ENCODE measurements around the gene SH2D4B.

The SH2D4B gene

GRCh38 chr10:80609331-80609730 is 71.6 kb downstream of the SH2D4B start:
- H3K4me3 ChIP-seq (replicated peaks; ENCODE audit: low read depth, low read length): no peak overlapping the region
- no peak for TF ChIP-seq CTCF (IDR thresholded peaks at IDR 0.05; ENCODE audit: low read length, missing control alignments)
- peak; percentile 1 for DNase-seq (ENCODE audit: low read depth)

- TF ChIP-seq CTCF (IDR thresholded peaks at IDR 0.05; ENCODE audit: low read length, missing control alignments): no peak
- no peak overlapping the region for H3K4me3 ChIP-seq (replicated peaks; ENCODE audit: low read depth, low read length)
- no peak for DNase-seq (ENCODE audit: low read depth)
These were observed 73.9 kb downstream of the SH2D4B start for GRCh38 chr10:80611481-80612185.

GRCh38 chr10:80612261-80612660 is 74.6 kb downstream of the SH2D4B start:
- no peak overlapping the region for H3K4me3 ChIP-seq (replicated peaks; ENCODE audit: low read depth, low read length)
- DNase-seq (ENCODE audit: low read depth): no peak
- no peak for TF ChIP-seq CTCF (IDR thresholded peaks at IDR 0.05; ENCODE audit: low read length, missing control alignments)

DNA sequence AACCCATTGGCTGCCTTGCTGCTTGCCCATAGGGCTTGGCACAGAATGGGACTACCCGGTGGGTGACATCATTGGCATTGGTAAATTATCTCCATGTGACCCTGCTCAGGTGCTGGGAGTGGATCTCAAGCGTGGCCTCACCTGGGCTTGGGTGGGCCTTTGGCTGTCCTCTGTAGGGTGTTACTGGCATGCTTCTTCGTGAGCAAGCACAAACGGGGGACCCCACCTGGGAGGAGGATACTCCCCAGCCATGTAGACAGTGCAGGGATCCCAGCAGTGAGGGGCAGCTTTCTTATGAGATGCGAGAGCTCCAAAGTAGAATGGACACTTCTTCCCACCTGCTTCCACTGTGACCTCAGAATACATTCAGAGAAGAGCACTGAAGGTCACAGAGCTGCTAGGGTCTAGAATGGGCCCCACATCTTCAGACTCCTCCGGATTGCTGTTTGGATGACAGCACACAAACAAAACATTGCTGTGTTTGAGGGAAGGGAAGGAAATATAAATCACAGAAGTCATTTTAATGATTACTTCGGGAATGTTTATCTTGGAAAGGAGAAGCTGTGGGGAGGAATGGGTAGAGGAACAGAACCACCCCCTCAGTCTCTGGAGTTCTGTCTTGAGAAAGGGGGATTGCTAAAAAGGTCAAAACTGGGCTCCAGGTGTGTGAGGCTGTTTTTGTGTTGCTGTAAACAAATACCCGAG is 75.9 kb downstream of the SH2D4B start:
- H3K4me3 ChIP-seq (replicated peaks; ENCODE audit: low read depth, low read length): no peak overlapping the region
- TF ChIP-seq CTCF (IDR thresholded peaks at IDR 0.05; ENCODE audit: low read length, missing control alignments): no peak
- no peak for DNase-seq (ENCODE audit: low read depth)

DNA sequence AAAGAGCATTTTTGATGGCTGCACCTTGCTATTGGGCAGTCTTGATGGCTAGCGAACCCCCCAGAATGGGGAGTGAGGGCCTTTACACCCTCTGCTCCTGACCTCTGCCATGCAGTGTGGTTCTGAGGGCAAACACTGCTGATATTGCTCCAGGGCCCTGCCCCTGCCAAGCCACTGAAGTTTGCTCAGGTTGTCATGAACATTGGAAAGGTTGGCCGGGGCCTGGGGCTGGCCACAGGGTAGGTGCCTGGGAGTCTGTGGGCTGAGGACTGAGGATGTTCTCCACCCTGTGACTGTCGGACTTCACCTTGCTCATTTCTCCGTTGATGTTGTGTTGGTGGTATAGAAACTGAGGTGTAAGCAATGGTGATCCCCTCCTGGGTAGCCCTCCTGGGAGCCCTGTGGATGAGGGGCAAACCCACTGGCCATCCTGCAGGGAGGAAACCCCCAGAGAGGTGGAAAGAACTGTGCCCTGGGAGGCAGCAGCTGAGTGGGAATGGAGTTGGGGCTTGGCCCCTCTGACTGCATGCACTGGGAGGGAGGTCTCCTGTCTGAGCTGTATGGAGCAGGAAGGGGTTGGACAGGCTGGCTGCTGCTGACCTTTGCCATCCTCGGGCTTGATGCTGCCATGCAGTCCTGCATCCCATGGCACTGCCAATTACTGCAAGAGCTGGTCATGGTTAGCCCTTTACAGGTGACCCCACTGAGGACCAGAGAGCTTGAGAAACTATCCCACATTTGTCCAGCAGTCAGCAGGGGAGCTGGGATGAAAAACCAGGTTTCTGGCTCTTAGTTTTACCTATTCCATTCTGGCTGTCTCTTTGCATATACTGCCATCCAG is 77.1 kb downstream of the SH2D4B start:
- TF ChIP-seq CTCF (IDR thresholded peaks at IDR 0.05; ENCODE audit: low read length, missing control alignments): no peak
- DNase-seq (ENCODE audit: low read depth): no peak
- H3K4me3 ChIP-seq (replicated peaks; ENCODE audit: low read depth, low read length): no peak overlapping the region

GRCh38 chr10:80617807-80618206 is 80.1 kb downstream of the SH2D4B start:
- DNase-seq (ENCODE audit: low read depth): no peak
- no peak overlapping the region for H3K4me3 ChIP-seq (replicated peaks; ENCODE audit: low read depth, low read length)
- TF ChIP-seq CTCF (IDR thresholded peaks at IDR 0.05; ENCODE audit: low read length, missing control alignments): no peak
